ENCODE measurements around the gene PRRC2C. TPM values are rescaled to one million over a fixed set of nuclear protein-coding genes. Genes with fewer than 3 reads are reported as not detected.

Gene PRRC2C
- total and polyA plus RNA-seq, 2 of the 4 experiments (the other 2 are of a cell fraction): 54.0 to 58.3 TPM

DNA sequence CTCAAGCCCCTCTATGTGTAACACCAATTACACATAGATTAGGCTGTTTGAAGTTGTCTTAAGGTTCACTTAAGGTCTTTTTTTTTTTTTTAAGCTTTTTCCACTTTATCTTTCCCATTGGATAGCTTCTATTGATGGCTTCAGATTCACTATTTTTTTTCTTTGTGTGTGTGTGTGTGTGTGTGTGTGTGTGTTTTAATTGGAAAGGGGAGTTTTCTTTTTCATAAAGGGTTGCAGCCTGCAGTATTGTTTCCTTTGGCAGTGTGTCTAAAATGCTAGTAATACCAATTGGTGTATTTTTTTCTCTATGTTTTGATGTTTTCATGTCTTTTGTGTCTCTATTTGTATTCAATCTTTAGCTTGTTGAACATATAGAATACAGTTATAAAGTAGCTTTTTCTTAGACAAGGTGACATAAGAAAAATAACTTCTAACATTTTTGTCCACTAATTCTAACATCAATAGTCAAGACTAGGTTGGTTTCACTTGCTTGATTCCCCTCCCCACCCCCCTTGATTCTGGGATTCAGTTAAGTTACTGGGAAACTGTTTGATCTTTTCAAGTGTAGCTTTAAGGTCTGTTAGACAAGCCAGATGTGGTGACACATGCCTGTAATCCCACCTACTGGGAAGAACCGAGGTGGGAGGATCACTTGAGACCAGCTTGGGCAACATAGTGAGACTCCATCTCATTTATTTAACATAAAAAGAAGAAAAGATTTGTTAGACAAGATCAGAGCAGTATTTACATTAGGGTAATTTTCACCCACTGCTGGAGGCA is 21.4 kb downstream of the PRRC2C start (continued):
- TF ChIP-seq SMC3 (IDR thresholded peaks at IDR 0.05; ENCODE audit: low read depth, low read length): no peak

GRCh38 chr1:171507435-171507834 is 22.1 kb downstream of the PRRC2C start:
- H3K9me3 ChIP-seq (ENCODE audit: control insufficient read depth, insufficient read depth, low read length): no peaks in the 10 kb centered on the region
- no peak overlapping the region for H3K56ac ChIP-seq (ENCODE audit: extremely low read depth, insufficient read depth, low read length)
- no peak overlapping the region for H3K27ac ChIP-seq (ENCODE audit: insufficient read depth, low read length)
- no peak overlapping the region for H4K91ac ChIP-seq (ENCODE audit: insufficient read depth, low read depth, low read length)
- dilution Hi-C loops (cut with HindIII; ENCODE audit: low sequenced_read_pairs, unreplicated experiment): no loop called here
- no peak overlapping the region for H3K4me3 ChIP-seq (ENCODE audit: insufficient read depth, low read depth, low read length)
- ChIA-PET POLR2A (ENCODE audit: unreplicated experiment) (no interaction called here), CTCF (interaction anchor here (0.7 kb wide), 1 partner anchor 71 kb away, joined by 3 read pairs; no protein-coding TSS in a partner anchor)
- H4K20me1 ChIP-seq (ENCODE audit: insufficient read depth, low read length): peaks cover 95% of the 10 kb centered on the region
- H3K18ac ChIP-seq (ENCODE audit: low read depth, low read length): no peak overlapping the region
- H3K79me1 ChIP-seq (ENCODE audit: low read depth in 1 of 2, low read length in 2 of 2): peaks cover 0 to 28% of the 10 kb centered on the region in 2 experiments; a peak in 3 of 4 replicates
- H3K4ac ChIP-seq (ENCODE audit: low read depth, low read length): no peak overlapping the region
- BruUV-seq (replicated peaks): no TSS peak
- in situ Hi-C loops (cut with MboI; ENCODE audit: low sequenced_read_pairs): no loop called here
- intact Hi-C loops (cut with micrococcal nuclease): no loop called here
- no peak overlapping the region for H4K8ac ChIP-seq (ENCODE audit: low read depth in 2 of 2, low read length in 2 of 2)
- DNase-seq (no peak), ATAC-seq (ENCODE audit: low read depth) (no peak)
- no peaks in the 10 kb centered on the region for H3K27me3 ChIP-seq (ENCODE audit: control insufficient read depth, insufficient read depth, low read length)
- no peak overlapping the region for H3K4me2 ChIP-seq (ENCODE audit: low read depth, low read length)
- H4K5ac ChIP-seq (ENCODE audit: low read depth, low read length): no peak overlapping the region
- H2AK5ac ChIP-seq (ENCODE audit: low read depth, low read length): no peak overlapping the region
- no peak overlapping the region for H3K9ac ChIP-seq (ENCODE audit: low read depth, low read length)
- H2AK9ac ChIP-seq (replicated peaks; ENCODE audit: low read depth, low read length, poor library complexity): no peak overlapping the region
- no peak overlapping the region for H2BK120ac ChIP-seq (ENCODE audit: low read depth, low read length)
- no peak overlapping the region for H2BK5ac ChIP-seq (ENCODE audit: low read depth, low read length, poor library complexity, severe bottlenecking)
- H3K4me1 ChIP-seq (ENCODE audit: control insufficient read depth, insufficient read depth, low read length): peaks cover 3% of the 10 kb centered on the region
- H3K14ac ChIP-seq (replicated peaks; ENCODE audit: low read depth, low read length): no peak overlapping the region
- peaks cover 6% of the 10 kb centered on the region; the same call in 1 of the 2 replicates for H3K36me3 ChIP-seq (ENCODE audit: control insufficient read depth, insufficient read depth, low read length)
- WGBS, 2 experiments (ENCODE audit: extremely low coverage in 2 of 2, insufficient read length in 1 of 2): no CpG with 5 or more reads among the region's 4 CpGs
- H2AFZ ChIP-seq (replicated peaks; ENCODE audit: low read length, poor library complexity): no peak overlapping the region
- peaks cover 11% of the 10 kb centered on the region; the same call in 1 of the 2 replicates for H3K9me1 ChIP-seq (ENCODE audit: insufficient read depth, low read length)
- H3K23ac ChIP-seq (ENCODE audit: low read depth, low read length): no peak overlapping the region
- H2BK15ac ChIP-seq (ENCODE audit: low read depth, low read length): no peak overlapping the region
- no peak overlapping the region for H2BK20ac ChIP-seq (ENCODE audit: low read depth, low read length)
- TF ChIP-seq NFE2L2 (IDR thresholded peaks at IDR 0.05; ENCODE audit: low read depth, low read length) (no peak), USF2 (IDR thresholded peaks at IDR 0.05; ENCODE audit: low read depth, low read length) (no peak), MAZ (IDR thresholded peaks at IDR 0.05; ENCODE audit: borderline replicate concordance, low read depth, low read length) (no peak), POLR2A (IDR thresholded peaks at IDR 0.05; ENCODE audit: low read depth, low read length) (no peak), FOS (IDR thresholded peaks at IDR 0.05; ENCODE audit: low read depth, low read length) (no peak), MXI1 (IDR thresholded peaks at IDR 0.05; ENCODE audit: borderline replicate concordance, low read depth, low read length) (no peak), BHLHE40 (IDR thresholded peaks at IDR 0.05; ENCODE audit: low read depth, low read length) (no peak), MAFK (IDR thresholded peaks at IDR 0.05; ENCODE audit: low read depth, low read length) (no peak), CHD1 (IDR thresholded peaks at IDR 0.05; ENCODE audit: low read depth, low read length) (no peak), RFX5 (IDR thresholded peaks at IDR 0.05; ENCODE audit: low read depth, low read length) (no peak), ELK1 (IDR thresholded peaks at IDR 0.05; ENCODE audit: borderline replicate concordance, low read depth, low read length) (no peak)
- TF ChIP-seq, protein P1, sequence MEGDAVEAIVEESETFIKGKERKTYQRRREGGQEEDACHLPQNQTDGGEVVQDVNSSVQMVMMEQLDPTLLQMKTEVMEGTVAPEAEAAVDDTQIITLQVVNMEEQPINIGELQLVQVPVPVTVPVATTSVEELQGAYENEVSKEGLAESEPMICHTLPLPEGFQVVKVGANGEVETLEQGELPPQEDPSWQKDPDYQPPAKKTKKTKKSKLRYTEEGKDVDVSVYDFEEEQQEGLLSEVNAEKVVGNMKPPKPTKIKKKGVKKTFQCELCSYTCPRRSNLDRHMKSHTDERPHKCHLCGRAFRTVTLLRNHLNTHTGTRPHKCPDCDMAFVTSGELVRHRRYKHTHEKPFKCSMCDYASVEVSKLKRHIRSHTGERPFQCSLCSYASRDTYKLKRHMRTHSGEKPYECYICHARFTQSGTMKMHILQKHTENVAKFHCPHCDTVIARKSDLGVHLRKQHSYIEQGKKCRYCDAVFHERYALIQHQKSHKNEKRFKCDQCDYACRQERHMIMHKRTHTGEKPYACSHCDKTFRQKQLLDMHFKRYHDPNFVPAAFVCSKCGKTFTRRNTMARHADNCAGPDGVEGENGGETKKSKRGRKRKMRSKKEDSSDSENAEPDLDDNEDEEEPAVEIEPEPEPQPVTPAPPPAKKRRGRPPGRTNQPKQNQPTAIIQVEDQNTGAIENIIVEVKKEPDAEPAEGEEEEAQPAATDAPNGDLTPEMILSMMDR (conservative IDR thresholded peaks at IDR 0.05; ENCODE audit: low read depth, low read length): no peak

Data from IMR-90 (cell line).